GM12873 (cell line): ENCODE measurements around the gene ZNF107.
A peak's percentile ranks its signal among the peaks of the same experiment; 100 is the strongest.

Experiments used
- CTCF ChIP-seq: IDR thresholded peaks from 2 replicates; pipeline ENCODE4 v1.5.1; 2012; ENCODE audit warnings: low read depth, mild to moderate bottlenecking, moderate library complexity, low read length, control low read depth; ENCODE audit not compliant: insufficient read depth; ENCODE audit errors: missing control alignments

Gene ZNF107

GRCh38 chr7:64637521-64638445, 28.1 kb upstream of the ZNF107 start:
- TF ChIP-seq CTCF, result no peak

GRCh38 chr7:64638822-64639221, 27.1 kb upstream of the ZNF107 start:
- no peak for TF ChIP-seq CTCF

GRCh38 chr7:64639267-64640001, 26.5 kb upstream of the ZNF107 start:
- peak; percentile 11 for TF ChIP-seq CTCF

GRCh38 chr7:64640504-64640903, 25.4 kb upstream of the ZNF107 start:
- no peak for TF ChIP-seq CTCF

GRCh38 chr7:64642046-64642445, 23.9 kb upstream of the ZNF107 start:
- TF ChIP-seq CTCF, result no peak

GRCh38 chr7:64642875-64643274, 23.1 kb upstream of the ZNF107 start:
- TF ChIP-seq CTCF, result no peak

GRCh38 chr7:64643566-64643965, 22.4 kb upstream of the ZNF107 start:
- no peak for TF ChIP-seq CTCF
